ENCODE measurements around the gene PRDM16. TPM values are rescaled to one million over a fixed set of nuclear protein-coding genes. Genes with fewer than 3 reads are reported as not detected.

Gene PRDM16
- total RNA-seq, 1 experiment from 2014 or later, result 0.17 TPM

DNA sequence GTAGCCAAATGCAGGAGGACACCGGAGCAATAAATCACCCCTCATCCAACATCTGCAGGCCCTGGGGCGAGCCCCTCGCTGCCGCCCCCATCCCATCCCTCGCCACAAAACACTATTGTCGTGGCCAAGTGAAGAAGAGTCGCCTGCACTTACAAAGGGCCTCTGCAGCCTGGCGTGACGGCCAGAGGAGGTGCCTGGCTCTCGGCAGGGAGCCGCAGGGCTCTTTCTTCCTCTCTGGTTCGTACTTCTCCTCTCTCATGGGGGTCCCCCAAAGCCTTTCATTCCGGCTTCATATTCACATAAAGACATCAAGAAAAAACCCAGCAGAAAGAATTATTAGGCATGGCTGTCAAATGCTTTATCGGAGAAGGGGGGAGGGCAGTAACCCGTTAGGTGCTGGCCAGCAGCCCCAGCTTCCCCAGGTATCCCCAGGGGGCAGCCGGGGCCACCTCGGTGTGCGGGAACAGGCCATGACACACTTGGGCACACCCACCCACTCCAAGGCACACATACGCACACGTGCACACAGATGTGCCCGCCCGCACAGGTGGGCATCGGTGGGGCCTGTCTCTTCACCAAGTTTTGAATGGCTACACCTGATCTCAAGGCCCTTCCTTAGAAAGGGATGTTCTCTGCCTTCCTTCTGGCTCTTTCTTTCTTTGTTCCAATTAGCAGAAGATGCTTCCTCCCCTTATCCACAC, 149.1 kb downstream of the PRDM16 start:
- no peak overlapping the region for H2AK5ac ChIP-seq (ENCODE audit: insufficient read length, low read length)

More for the DNA sequence above, 149.1 kb downstream of the PRDM16 start:
- H3K18ac ChIP-seq (ENCODE audit: insufficient read length, low read depth, low read length), result no peak overlapping the region
- Mint-ChIP-seq H3K36me3 (ENCODE audit: insufficient read depth in 1 of 3, low read depth in 3 of 3) (no peaks in the 10 kb centered on the region), H3K4me1 (peaks cover 2 to 27% of the 10 kb centered on the region in 2 experiments), H3K9me3 (no peaks in the 10 kb centered on the region), H3K27ac (no peak overlapping the region; a peak in 1 of 7 replicates), H3K4me3 (no peak overlapping the region; a peak in 1 of 5 replicates), H3K27me3 (ENCODE audit: low read depth) (peaks cover 2% of the 10 kb centered on the region; the same call in 1 of the 2 replicates)
- H3K23ac ChIP-seq (ENCODE audit: insufficient read length, low read depth, low read length), result no peak overlapping the region
- H3K4ac ChIP-seq (ENCODE audit: low read depth, low read length), result no peak overlapping the region
- no peaks in the 10 kb centered on the region for H3K23me2 ChIP-seq (ENCODE audit: insufficient read length, low read depth, low read length, poor library complexity, severe bottlenecking)
- no peak overlapping the region for H3K27ac ChIP-seq (ENCODE audit: insufficient read length, low read depth, low read length)
- H2BK12ac ChIP-seq (ENCODE audit: insufficient read length, low read depth, low read length), result no peak overlapping the region
- H4K91ac ChIP-seq (ENCODE audit: insufficient read length, low read depth, low read length), result no peak overlapping the region
- no peak overlapping the region for H4K8ac ChIP-seq (replicated peaks; ENCODE audit: insufficient read length, low read depth, low read length)
- TF ChIP-seq CTCF (conservative IDR thresholded peaks at IDR 0.05), result no peak
- H3K27me3 ChIP-seq (ENCODE audit: insufficient read depth, low read length), result no peaks in the 10 kb centered on the region
- H4K20me1 ChIP-seq (ENCODE audit: control insufficient read depth, insufficient read depth, insufficient read length), result peaks cover 4% of the 10 kb centered on the region
- H2BK5ac ChIP-seq (ENCODE audit: insufficient read length, low read length), result no peak overlapping the region
- H3K9ac ChIP-seq (ENCODE audit: extremely low read depth, insufficient read length, low read length), result no peak overlapping the region
- WGBS (ENCODE audit: extremely low coverage, insufficient read length, low lambda C conversion rate), result no CpG with 5 or more reads among the region's 23 CpGs
- H3T11ph ChIP-seq (ENCODE audit: low read length), result no peak overlapping the region
- H2AFZ ChIP-seq (ENCODE audit: low read length), result no peak overlapping the region
- no peak overlapping the region for H3K4me2 ChIP-seq (ENCODE audit: insufficient read depth, insufficient read length, low read length)
- no peak for DNase-seq
- no peak overlapping the region for H2BK20ac ChIP-seq (ENCODE audit: low read depth, low read length, poor library complexity, severe bottlenecking)
- H2BK15ac ChIP-seq (ENCODE audit: low read depth, low read length), result no peak overlapping the region
- H3K14ac ChIP-seq (ENCODE audit: insufficient read depth, low read length), result no peak overlapping the region
- H3K79me2 ChIP-seq (ENCODE audit: insufficient read depth, low read length), result no peaks in the 10 kb centered on the region
- no peak overlapping the region for H2BK120ac ChIP-seq (ENCODE audit: low read depth, low read length, poor library complexity, severe bottlenecking)
- no peaks in the 10 kb centered on the region for H3K9me3 ChIP-seq (ENCODE audit: control insufficient read depth, low read depth, low read length)
- H3K56ac ChIP-seq (ENCODE audit: insufficient read length, low read depth, low read length), result no peak overlapping the region
- no peaks in the 10 kb centered on the region for H3K79me1 ChIP-seq (ENCODE audit: insufficient read depth, low read depth, low read length, poor library complexity, severe bottlenecking)
- H3K4me1 ChIP-seq (ENCODE audit: insufficient read depth, low read length), result no peaks in the 10 kb centered on the region
- no peak overlapping the region for H4K5ac ChIP-seq (ENCODE audit: insufficient read length, low read depth, low read length)

Data from H9 (cell line).